K562 (cell line): ENCODE measurements around the gene JDP2. TPM values are rescaled to one million over a fixed set of nuclear protein-coding genes. Genes with fewer than 3 reads are reported as not detected.

Source experiments
- ATAC-seq: fragments of 200-7000 bp; cut with Tn5 transposase; 3 replicates; pipeline ENCODE4 v1.9.1; 2020; ENCODE audit warnings: moderate library complexity
- BruUV-seq: library from RNA; stranded (reverse); fragments of 400-500 nt; replicated peaks from 2 replicates; lab custom pipeline; 2021; lab: Mats Ljungman, UMichigan
- CTCF ChIA-PET: fragments of 300-600 bp; formaldehyde crosslinking; extraction: SDS; loops from one replicate; lab custom pipeline; 2021; ENCODE audit warnings: low intra/inter-chr PET ratio; lab: Yijun Ruan, JAX
- POLR2A ChIA-PET: fragments of 300-600, 350-650 bp; sonication (Branson Sonifier 250); formaldehyde crosslinking; extraction: SDS; loops from one replicate; lab custom pipeline; 2021; ENCODE audit warnings: antibody characterized with exemption, inconsistent platforms; lab: Yijun Ruan, JAX
- DNase-seq, 4 experiments: peaks; one replicate each; pipeline versions ENCODE4 v3.0.0 to v3.0.0-alpha.2; 2011 to 2018; ENCODE audit warnings: low spot score in 3 of 4, mixed read lengths in 3 of 4; ENCODE audit errors: extremely low read depth in 1 of 4
- FAIRE-seq: peaks from 2 replicates; lab custom pipeline; 2011; peaks lifted over from hg19 to GRCh38; lab: Jason Lieb, UNC
- H2AFZ ChIP-seq: 2 replicates; pipeline ENCODE4 v1.6.0; 2011; ENCODE audit warnings: low read depth, low read length, control low read depth, inconsistent platforms
- H3K27ac ChIP-seq: fragments of 200-600 bp; 3 replicates; pipeline ENCODE4 v1.8.0; 2011; ENCODE audit warnings: low read depth, mild to moderate bottlenecking, control low read depth, inconsistent platforms, low read length, moderate library complexity, mixed read lengths; ENCODE audit errors: extremely low read depth
- H3K27me3 ChIP-seq, 2 experiments: fragments of 300-600 bp in 1 of 2; 2 replicates in 1 of 2; 3 replicates in 1 of 2; pipeline versions ENCODE4 v1.6.0 to v1.8.0; 2011; ENCODE audit warnings: inconsistent platforms in 2 of 2, low read length in 2 of 2, mild to moderate bottlenecking in 1 of 2, mixed read lengths in 1 of 2, moderate library complexity in 1 of 2; ENCODE audit not compliant: control insufficient read depth in 2 of 2, insufficient read depth in 2 of 2
- H3K36me3 ChIP-seq: fragments of 300-600 bp; 3 replicates; pipeline ENCODE4 v1.8.0; 2011; ENCODE audit warnings: mild to moderate bottlenecking, low read length, inconsistent platforms; ENCODE audit not compliant: control insufficient read depth, insufficient read depth
- H3K4me1 ChIP-seq, 2 experiments: fragments of 200-600 bp in 1 of 2; replicated peaks in 1 of 2; 2 replicates in 1 of 2; 3 replicates in 1 of 2; pipeline versions ENCODE4 v1.5.1 to v1.8.0; 2011; ENCODE audit warnings: inconsistent platforms in 2 of 2, low read length in 2 of 2, mild to moderate bottlenecking in 1 of 2, mixed read lengths in 1 of 2, moderate library complexity in 1 of 2; ENCODE audit not compliant: control insufficient read depth in 2 of 2, insufficient read depth in 2 of 2
- H3K4me2 ChIP-seq: 2 replicates; pipeline ENCODE4 v1.6.1; 2011; ENCODE audit warnings: low read length, control low read depth, inconsistent platforms, mixed read lengths; ENCODE audit not compliant: insufficient read depth
- H3K4me3 ChIP-seq: fragments of 200-600 bp; sonication (generic), shearing (Covaris generic); 2 replicates; pipeline ENCODE4 v1.5.1; 2016; ENCODE audit warnings: control low read depth, inconsistent platforms
- H3K79me2 ChIP-seq: fragments of 200-600 bp; 3 replicates; pipeline ENCODE4 v1.8.0; 2011; ENCODE audit warnings: low read length, inconsistent platforms; ENCODE audit not compliant: control insufficient read depth, insufficient read depth
- H3K9ac ChIP-seq, 2 experiments: 2 replicates each; pipeline versions ENCODE4 v1.6.0 to v1.6.1; 2011; ENCODE audit warnings: low read depth in 2 of 2, low read length in 2 of 2, control low read depth in 1 of 2, inconsistent platforms in 1 of 2, mild to moderate bottlenecking in 1 of 2, mixed read lengths in 1 of 2; ENCODE audit not compliant: insufficient read depth in 1 of 2
- H3K9me1 ChIP-seq: one replicate; pipeline ENCODE4 v1.6.0; 2011; ENCODE audit warnings: inconsistent platforms, mild to moderate bottlenecking, low read length, moderate library complexity; ENCODE audit not compliant: control insufficient read depth, insufficient read depth
- H3K9me3 ChIP-seq: replicated peaks from 2 replicates; pipeline ENCODE4 v1.5.1; 2011; ENCODE audit warnings: low read depth, low read length, inconsistent platforms; ENCODE audit not compliant: control insufficient read depth, insufficient read depth
- H4K20me1 ChIP-seq: replicated peaks from 2 replicates; pipeline ENCODE4 v1.6.1; 2011; ENCODE audit warnings: low read length, inconsistent platforms, mixed read lengths; ENCODE audit not compliant: control insufficient read depth, insufficient read depth
- CHD1 ChIP-seq: fragments of 200-600 bp; sonication (generic); IDR thresholded peaks from one replicate; pipeline ENCODE4 v1.6.1; 2012; ENCODE audit warnings: mild to moderate bottlenecking, moderate library complexity, low read length, inconsistent platforms
- ETV1 ChIP-seq: fragments of 450-650 bp; conservative IDR thresholded peaks from 2 replicates; pipeline ENCODE4 v1.6.1; 2016; ENCODE audit warnings: missing genetic modification characterization, control low read depth, low read depth, missing compliant biosample characterization
- KDM2B ChIP-seq: fragments of 250-450 bp; sonication (Bioruptor Pico); IDR thresholded peaks from 2 replicates; pipeline ENCODE4 v1.8.0; 2021; ENCODE audit warnings: mild to moderate bottlenecking, moderate library complexity
- NFIC ChIP-seq: fragments of 450-650 bp; IDR thresholded peaks from 2 replicates; pipeline ENCODE4 v1.6.1; 2017; ENCODE audit warnings: mild to moderate bottlenecking, inconsistent platforms
- PML ChIP-seq: IDR thresholded peaks from 2 replicates; pipeline ENCODE4 v1.6.1; 2012; ENCODE audit warnings: low read length, inconsistent platforms
- RBM25 ChIP-seq: fragments of 200-400 bp; formaldehyde crosslinking; IDR thresholded peaks from 2 replicates; pipeline ENCODE4 v1.6.1; 2018; ENCODE audit warnings: low read length, low read depth, moderate library complexity; ENCODE audit not compliant: severe bottlenecking
- SRF ChIP-seq, 2 experiments: fragments of 250-450, 450-650 bp in 1 of 2; sonication (Bioruptor Pico) in 1 of 2; sonication (generic) in 1 of 2; formaldehyde crosslinking; IDR thresholded peaks; 2 replicates each; pipeline versions ENCODE4 v1.5.0 to v1.5.1; 2020 to 2022; ENCODE audit warnings: mild to moderate bottlenecking in 1 of 2, missing genetic modification reagents in 1 of 2
- ZNF354B ChIP-seq: fragments of 250-450 bp; sonication (Bioruptor Pico); IDR thresholded peaks from 2 replicates; pipeline ENCODE4 v1.4.0; 2020
- ZNF507 ChIP-seq: conservative IDR thresholded peaks from 2 replicates; pipeline ENCODE4 v1.6.1; 2017; ENCODE audit warnings: missing genetic modification characterization, missing compliant biosample characterization
- WGBS: fragments of 100-300 bp; shearing (Covaris generic); methylation state at CpG from one replicate; pipeline ENCODE4 v1.1.6; 2016; ENCODE audit warnings: low coverage, mixed read lengths; ENCODE audit not compliant: insufficient coverage; ENCODE audit errors: missing lambda C conversion rate; 5-methylcytosine and 5-hydroxymethylcytosine counted together
- in situ Hi-C: fragments of 300-500 bp; cut with MboI; formaldehyde crosslinking; loops from 4 replicates; pipeline ENCODE4 v1.15.0; 2018; ENCODE audit warnings: inconsistent platforms, mixed read lengths
- intact Hi-C: fragments of 100-400 bp; cut with micrococcal nuclease; formaldehyde crosslinking; loops from 2 replicates; pipeline ENCODE4 v1.14.2; 2022
- polyA plus RNA-seq, 8 experiments: library from polyadenylated mRNA; depleted of rRNA in 4 of 8; stranded (reverse) in 5 of 8; unstranded in 3 of 8; fragments of >200 nt; fragmentation: Nextera tagmentation in 2 of 8; fragmentation: Illumina TruSeq in 1 of 8; extraction: Ambion mirVana in 2 of 8; extraction: Trizol in 1 of 8; gene quantifications; 2 replicates each; pipeline versions ENCODE4 v1.2.1 to v1.2.3, GENCODE V29; 2011 to 2014; ENCODE audit warnings: inconsistent platforms in 1 of 8, missing spikeins in 1 of 8
- total RNA-seq, 7 experiments: library from RNA; depleted of rRNA in 6 of 7; stranded (reverse); fragments of >200 nt in 6 of 7; fragmentation: Illumina TruSeq in 2 of 7; extraction: Trizol in 2 of 7; gene quantifications; 2 replicates each; pipeline versions ENCODE4 v1.2.1 to v1.2.3, GENCODE V29; 2011 to 2021; ENCODE audit warnings: low replicate concordance in 1 of 7

The JDP2 gene
- total and polyA plus RNA-seq, 9 of the 15 experiments (the other 6 are each of a cell fraction or from before 2014, with no cell fraction given) = 0.27 to 13.8 (median 3.1) TPM

GRCh38 chr14:75504411-75504810, 76.6 kb downstream of the JDP2 start:
- in situ Hi-C loops = no loop called here
- CTCF ChIA-PET = no interaction called here

GRCh38 chr14:75506930-75507329, 79.1 kb downstream of the JDP2 start:
- H3K27ac ChIP-seq = no peak overlapping the region
- DNase-seq = no peak
- H3K4me2 ChIP-seq = no peak overlapping the region
- H2AFZ ChIP-seq = no peak overlapping the region
- H3K79me2 ChIP-seq = no peaks in the 10 kb centered on the region
- TF ChIP-seq RBM25 (peak; percentile 27), PML (no peak), ZNF507 (tag) (peak; percentile 97), ZNF354B (CRISPR knock-in tag) (peak; percentile 41; the same call in 1 of the 2 replicates), KDM2B (CRISPR knock-in tag) (no peak)
- no peaks in the 10 kb centered on the region for H4K20me1 ChIP-seq
- no peak for ATAC-seq
- no peak for FAIRE-seq
- H3K9ac ChIP-seq = no peak overlapping the region
- no peak overlapping the region for H3K4me3 ChIP-seq
- no peaks in the 10 kb centered on the region for H3K27me3 ChIP-seq
- H3K4me1 ChIP-seq = no peaks in the 10 kb centered on the region
- no TSS peak for BruUV-seq
- 8% methylated on average over 1 of the region's 1 CpG for WGBS
- no peaks in the 10 kb centered on the region for H3K36me3 ChIP-seq
- no peaks in the 10 kb centered on the region for H3K9me1 ChIP-seq
- no peaks in the 10 kb centered on the region for H3K9me3 ChIP-seq
- CTCF ChIA-PET = no interaction called here
- intact Hi-C loops (no loop called here), in situ Hi-C loops (no loop called here)
- POLR2A ChIA-PET = no interaction called here

More at GRCh38 chr14:75504411-75504810, 76.6 kb downstream of the JDP2 start:
- H3K27ac ChIP-seq = no peak overlapping the region
- H3K27me3 ChIP-seq = no peaks in the 10 kb centered on the region
- H2AFZ ChIP-seq = no peak overlapping the region
- no peaks in the 10 kb centered on the region for H3K4me1 ChIP-seq
- DNase-seq (no peak), ATAC-seq (no peak), FAIRE-seq (no peak)
- TF ChIP-seq ETV1 (tag) (no peak), NFIC (peak; percentile 52), CHD1 (no peak), SRF (CRISPR knock-in tag; IDR thresholded peaks at IDR 0.05) (no peak)
- POLR2A ChIA-PET = no interaction called here
- WGBS = 88% methylated on average over 1 of the region's 1 CpG
- no peaks in the 10 kb centered on the region for H4K20me1 ChIP-seq
- H3K4me3 ChIP-seq = no peak overlapping the region
- H3K9me1 ChIP-seq = no peaks in the 10 kb centered on the region
- intact Hi-C loops = no loop called here
- no peaks in the 10 kb centered on the region for H3K9me3 ChIP-seq
- H3K36me3 ChIP-seq = no peaks in the 10 kb centered on the region
- BruUV-seq = no TSS peak
- H3K9ac ChIP-seq = no peak overlapping the region
- no peaks in the 10 kb centered on the region for H3K79me2 ChIP-seq
- no peak overlapping the region for H3K4me2 ChIP-seq
